DOHH2 (cell line): Measurements from ENCODE around the gene EFCAB14.
"Not testable (repeated sequence)": the region's sequence is repeated elsewhere in the genome, so short reads cannot be mapped to it uniquely, and the experiment has no call there.

Experiments
- H3F3A ChIP-seq: fragments of 200-600 bp; sonication (generic), shearing (Covaris generic); 2 replicates; pipeline ENCODE4 v1.6.0; 2016; ENCODE audit warnings: antibody characterized with exemption, mild to moderate bottlenecking; ENCODE audit not compliant: control insufficient read depth, insufficient read depth
- H3K27ac ChIP-seq: fragments of 200-600 bp; sonication (generic); 2 replicates; pipeline ENCODE4 v1.5.1; 2014; ENCODE audit warnings: low read depth, mild to moderate bottlenecking, low read length, moderate library complexity
- H3K27me3 ChIP-seq: fragments of 200-600 bp; sonication (generic); 2 replicates; pipeline ENCODE4 v1.6.1; 2014; ENCODE audit warnings: mild to moderate bottlenecking, low read length, mixed read lengths; ENCODE audit not compliant: control insufficient read depth
- H3K36me3 ChIP-seq: fragments of 200-600 bp; sonication (generic); 2 replicates; pipeline ENCODE4 v1.6.1; 2014; ENCODE audit warnings: mild to moderate bottlenecking, low read length, moderate library complexity, mixed read lengths; ENCODE audit not compliant: control insufficient read depth
- H3K4me1 ChIP-seq: fragments of 200-600 bp; sonication (generic); 2 replicates; pipeline ENCODE4 v1.6.1; 2014; ENCODE audit warnings: mild to moderate bottlenecking, low read length, mixed read lengths; ENCODE audit not compliant: control insufficient read depth
- H3K4me2 ChIP-seq: fragments of 200-600 bp; sonication (generic); 2 replicates; pipeline ENCODE4 v1.6.0; 2014; ENCODE audit warnings: mild to moderate bottlenecking, low read length, moderate library complexity
- H3K4me3 ChIP-seq: fragments of 200-600 bp; sonication (generic); 2 replicates; pipeline ENCODE4 v1.5.1; 2014; ENCODE audit warnings: mild to moderate bottlenecking, low read length, mixed read lengths
- H3K79me2 ChIP-seq: fragments of 200-600 bp; sonication (generic); 2 replicates; pipeline ENCODE4 v1.6.1; 2014; ENCODE audit warnings: mild to moderate bottlenecking, low read length, mixed read lengths; ENCODE audit not compliant: control insufficient read depth
- H3K9me2 ChIP-seq: fragments of 200-600 bp; sonication (generic); replicated peaks from 2 replicates; pipeline ENCODE4 v1.6.1; 2014; ENCODE audit warnings: mild to moderate bottlenecking, low read length, mixed read lengths; ENCODE audit not compliant: control insufficient read depth
- H3K9me3 ChIP-seq: fragments of 200-600 bp; sonication (generic); 2 replicates; pipeline ENCODE4 v1.6.1; 2014; ENCODE audit warnings: antibody characterized with exemption, low read length, mixed read lengths; ENCODE audit not compliant: control insufficient read depth, insufficient read depth
- H4K20me1 ChIP-seq: fragments of 200-600 bp; sonication (generic); 2 replicates; pipeline ENCODE4 v1.6.0; 2014; ENCODE audit warnings: low read depth, mild to moderate bottlenecking, antibody characterized with exemption, low read length, moderate library complexity; ENCODE audit not compliant: control insufficient read depth, insufficient read depth
- CTCF ChIP-seq: fragments of 200-600 bp; sonication (generic); IDR thresholded peaks from one replicate; pipeline ENCODE4 v1.5.1; 2014; ENCODE audit warnings: antibody characterized with exemption, mild to moderate bottlenecking, low read depth, low read length; ENCODE audit not compliant: poor library complexity, severe bottlenecking
- EZH2phosphoT487 ChIP-seq: fragments of 200-600 bp; sonication (generic); IDR thresholded peaks from 2 replicates; pipeline ENCODE4 v1.6.1; 2017; ENCODE audit warnings: borderline replicate concordance, mild to moderate bottlenecking, antibody characterized with exemption, low read length, moderate library complexity, mixed read lengths

EFCAB14 gene

GRCh38 chr1:46757956-46758528, 39.1 kb upstream of the EFCAB14 start:
- TF ChIP-seq CTCF = no peak
- TF ChIP-seq EZH2phosphoT487 = no peak
- Histone ChIP-seq H3K27me3 (peaks cover 10% of the 10 kb centered on the region; the same call in 1 of the 2 replicates), H3K79me2 (no peaks in the 10 kb centered on the region), H3K4me3 (no peak overlapping the region), H3K27ac (no peak overlapping the region), H3K4me1 (no peaks in the 10 kb centered on the region), H3K4me2 (no peak overlapping the region), H3K9me3 (no peaks in the 10 kb centered on the region), H3F3A (no peaks in the 10 kb centered on the region), H3K36me3 (no peaks in the 10 kb centered on the region), H3K9me2 (no peaks in the 10 kb centered on the region), H4K20me1 (no peaks in the 10 kb centered on the region)

DNA sequence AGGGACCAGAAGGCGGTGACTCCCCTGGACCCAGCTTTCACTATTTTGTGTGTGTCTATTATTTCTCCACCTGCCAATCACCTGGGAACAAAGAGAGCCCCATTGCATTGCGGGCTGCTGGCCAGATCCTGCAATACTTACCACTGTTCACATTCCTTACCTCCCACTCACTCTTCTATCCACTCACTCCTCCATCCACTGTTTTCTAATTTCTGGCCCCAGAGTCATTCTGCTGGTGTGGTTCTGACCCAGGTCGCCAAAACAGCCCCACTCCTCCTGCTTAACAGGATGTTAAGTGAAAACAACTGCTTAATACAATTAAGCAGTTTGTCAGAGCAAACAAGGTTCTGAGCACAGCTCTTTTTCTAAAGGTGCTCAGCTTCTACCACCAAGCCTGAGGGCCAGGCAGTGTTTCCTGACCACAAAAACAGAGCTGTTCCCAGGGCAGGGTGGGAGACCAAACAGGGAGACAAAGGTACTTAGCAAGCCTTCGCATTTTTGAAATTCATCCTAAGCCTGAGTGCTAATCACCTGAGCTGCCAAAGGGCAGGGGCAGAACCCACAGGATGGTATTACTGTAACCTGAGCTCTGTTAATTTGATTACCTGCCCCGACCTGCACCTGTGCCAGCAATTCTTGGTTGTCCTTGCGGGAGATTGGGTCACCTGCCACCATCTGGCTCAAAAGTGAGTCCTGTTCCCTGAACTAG, 38.5 kb upstream of the EFCAB14 start:
- Histone ChIP-seq H3K4me2 (no peak overlapping the region), H3K27ac (no peak overlapping the region), H3K4me1 (no peaks in the 10 kb centered on the region), H3F3A (no peaks in the 10 kb centered on the region), H4K20me1 (no peaks in the 10 kb centered on the region), H3K27me3 (peaks cover 10% of the 10 kb centered on the region; the same call in 1 of the 2 replicates), H3K36me3 (no peaks in the 10 kb centered on the region), H3K4me3 (no peak overlapping the region), H3K79me2 (no peaks in the 10 kb centered on the region), H3K9me2 (no peaks in the 10 kb centered on the region), H3K9me3 (no peaks in the 10 kb centered on the region)
- TF ChIP-seq CTCF (no peak), EZH2phosphoT487 (no peak)

DNA sequence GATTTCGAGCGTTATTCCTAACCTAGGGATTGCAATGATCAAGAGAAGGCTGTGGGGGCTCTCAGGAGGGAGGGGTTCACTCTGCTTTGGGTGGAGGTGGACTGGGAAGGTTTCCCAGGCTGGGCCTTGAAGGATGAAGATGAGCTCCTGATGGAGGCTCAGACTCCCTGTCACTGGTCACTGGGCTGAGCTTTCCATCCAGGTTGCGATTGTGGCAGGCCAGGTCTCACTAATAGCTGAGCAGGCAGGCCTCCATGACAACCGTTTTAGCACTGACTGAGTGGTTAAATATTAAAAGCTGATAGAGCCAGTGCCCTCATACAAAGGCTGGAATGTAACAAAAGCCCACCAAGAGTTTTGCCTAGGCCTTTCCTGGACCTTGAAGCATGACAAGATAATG, 36.2 kb upstream of the EFCAB14 start:
- no peaks in the 10 kb centered on the region for H3K36me3 ChIP-seq
- H3K27ac ChIP-seq = no peak overlapping the region

GRCh38 chr1:46754707-46755106, 35.8 kb upstream of the EFCAB14 start:
- not testable (repeated sequence) for H3K4me1 ChIP-seq, H3K36me3 ChIP-seq, H3K79me2 ChIP-seq, H3K4me2 ChIP-seq, H3K9me3 ChIP-seq, H4K20me1 ChIP-seq, H3K9me2 ChIP-seq, H3K27ac ChIP-seq, H3F3A ChIP-seq, H3K4me3 ChIP-seq
- H3K27me3 ChIP-seq = peaks cover 14% of the 10 kb centered on the region; the same call in 1 of the 2 replicates

More for the DNA sequence above, 36.2 kb upstream of the EFCAB14 start:
- Histone ChIP-seq H3K4me2 (no peak overlapping the region), H3F3A (no peaks in the 10 kb centered on the region), H3K9me3 (no peaks in the 10 kb centered on the region), H4K20me1 (no peaks in the 10 kb centered on the region), H3K79me2 (no peaks in the 10 kb centered on the region), H3K4me1 (no peaks in the 10 kb centered on the region), H3K9me2 (no peaks in the 10 kb centered on the region), H3K27me3 (peaks cover 10% of the 10 kb centered on the region; the same call in 1 of the 2 replicates), H3K4me3 (no peak overlapping the region)
- no peak for TF ChIP-seq EZH2phosphoT487
- TF ChIP-seq CTCF = no peak
